Calu3 (cell line): Measurements from ENCODE around the gene MELK. TPM values are rescaled to one million over a fixed set of nuclear protein-coding genes. Genes with fewer than 3 reads are reported as not detected.

Experiments
- BruUV-seq: library from RNA; stranded (reverse); fragments of 400-500 nt; replicated peaks from 2 replicates; lab custom pipeline; 2021; lab: Mats Ljungman, UMichigan
- CTCF ChIA-PET: fragments of 300-600 bp; sonication (Branson Sonifier 250); formaldehyde crosslinking; loops from one replicate; lab custom pipeline; 2022; ENCODE audit warnings: antibody characterized with exemption; lab: Charles Lee
- DNase-seq: peaks from one replicate; pipeline ENCODE4 v3.0.0; 2022
- H3K27ac Mint-ChIP-seq: one replicate; pipeline ENCODE4 v1.8.0; 2022; ENCODE audit warnings: mixed read lengths; ENCODE audit not compliant: unreplicated experiment
- H3K27me3 Mint-ChIP-seq: one replicate; pipeline ENCODE4 v1.8.0; 2022; ENCODE audit warnings: mixed read lengths; ENCODE audit not compliant: unreplicated experiment
- H3K36me3 Mint-ChIP-seq: one replicate; pipeline ENCODE4 v1.8.0; 2022; ENCODE audit warnings: mild to moderate bottlenecking, moderate library complexity, mixed read lengths; ENCODE audit not compliant: insufficient read depth, unreplicated experiment
- H3K4me1 Mint-ChIP-seq: one replicate; pipeline ENCODE4 v1.8.0; 2022; ENCODE audit warnings: mild to moderate bottlenecking, low read depth, mixed read lengths; ENCODE audit not compliant: unreplicated experiment
- H3K4me3 Mint-ChIP-seq: one replicate; pipeline ENCODE4 v1.8.0; 2022; ENCODE audit warnings: mild to moderate bottlenecking, low read depth, moderate library complexity, mixed read lengths; ENCODE audit not compliant: unreplicated experiment
- H3K9me3 Mint-ChIP-seq: one replicate; pipeline ENCODE4 v1.8.0; 2022; ENCODE audit warnings: low read depth, mixed read lengths; ENCODE audit not compliant: unreplicated experiment
- CTCF ChIP-seq: fragments of 200-600 bp; IDR thresholded peaks from one replicate; pipeline ENCODE4 v1.8.0; 2022; ENCODE audit warnings: antibody characterized with exemption; ENCODE audit not compliant: unreplicated experiment
- intact Hi-C: fragments of 100-400 bp; cut with micrococcal nuclease; formaldehyde crosslinking; loops from one replicate; pipeline ENCODE4 v1.10.0; 2022; ENCODE audit not compliant: unreplicated experiment
- total RNA-seq: library from RNA; stranded (reverse); gene quantifications from 2 replicates; pipeline ENCODE4 v1.2.3, GENCODE V29; 2022

The MELK gene
- total RNA-seq, 1 experiment from 2014 or later: 20.8 TPM

GRCh38 chr9:36717276-36717675 lies 144.6 kb downstream of the MELK start:
- no peaks in the 10 kb centered on the region for H3K4me1 Mint-ChIP-seq
- BruUV-seq: no TSS peak
- no peaks in the 10 kb centered on the region for H3K9me3 Mint-ChIP-seq
- no peak for DNase-seq
- no peak for TF ChIP-seq CTCF
- H3K27ac Mint-ChIP-seq: no peak overlapping the region
- no peaks in the 10 kb centered on the region for H3K36me3 Mint-ChIP-seq
- intact Hi-C loops: no loop called here
- CTCF ChIA-PET: no interaction called here
- H3K27me3 Mint-ChIP-seq: peaks cover 21% of the 10 kb centered on the region
- no peak overlapping the region for H3K4me3 Mint-ChIP-seq

- no peaks in the 10 kb centered on the region for H3K4me1 Mint-ChIP-seq
- H3K27me3 Mint-ChIP-seq: peaks cover 12% of the 10 kb centered on the region
- TF ChIP-seq CTCF: no peak
- BruUV-seq: no TSS peak
- DNase-seq: no peak
- no peak overlapping the region for H3K4me3 Mint-ChIP-seq
- no peaks in the 10 kb centered on the region for H3K9me3 Mint-ChIP-seq
- H3K36me3 Mint-ChIP-seq: no peaks in the 10 kb centered on the region
- intact Hi-C loops: no loop called here
- no peak overlapping the region for H3K27ac Mint-ChIP-seq
- CTCF ChIA-PET: interaction anchor here (0.5 kb wide), 1 partner anchor 13 kb away, joined by 3 read pairs; no protein-coding TSS in a partner anchor
These were observed 145.9 kb downstream of the MELK start for GRCh38 chr9:36718612-36719011.

- no peak for TF ChIP-seq CTCF
- Mint-ChIP-seq H3K4me3 (no peak overlapping the region), H3K4me1 (no peaks in the 10 kb centered on the region), H3K9me3 (no peaks in the 10 kb centered on the region), H3K27me3 (peaks cover 12% of the 10 kb centered on the region), H3K36me3 (no peaks in the 10 kb centered on the region), H3K27ac (no peak overlapping the region)
- intact Hi-C loops: no loop called here
- no TSS peak for BruUV-seq
- DNase-seq: no peak
- CTCF ChIA-PET: no interaction called here
These were observed 147.3 kb downstream of the MELK start for GRCh38 chr9:36720043-36720442.

- TF ChIP-seq CTCF: no peak
- peaks cover 3% of the 10 kb centered on the region for H3K27me3 Mint-ChIP-seq
- DNase-seq: no peak
- H3K36me3 Mint-ChIP-seq: no peaks in the 10 kb centered on the region
- no peak overlapping the region for H3K4me3 Mint-ChIP-seq
- H3K27ac Mint-ChIP-seq: no peak overlapping the region
- no peaks in the 10 kb centered on the region for H3K4me1 Mint-ChIP-seq
- CTCF ChIA-PET: no interaction called here
- H3K9me3 Mint-ChIP-seq: no peaks in the 10 kb centered on the region
- intact Hi-C loops: no loop called here
- BruUV-seq: no TSS peak
These were observed 149.3 kb downstream of the MELK start for GRCh38 chr9:36721846-36722588.
